HG02759 (cell line): ENCODE measurements around the gene ZNF213.

Experiments used
- ATAC-seq: cut with Tn5 transposase; IDR thresholded peaks from one replicate; pipeline ENCODE4 v1.9.1; 2021; ENCODE audit warnings: mild to moderate bottlenecking, moderate library complexity; ENCODE audit not compliant: unreplicated experiment

ZNF213 gene

DNA sequence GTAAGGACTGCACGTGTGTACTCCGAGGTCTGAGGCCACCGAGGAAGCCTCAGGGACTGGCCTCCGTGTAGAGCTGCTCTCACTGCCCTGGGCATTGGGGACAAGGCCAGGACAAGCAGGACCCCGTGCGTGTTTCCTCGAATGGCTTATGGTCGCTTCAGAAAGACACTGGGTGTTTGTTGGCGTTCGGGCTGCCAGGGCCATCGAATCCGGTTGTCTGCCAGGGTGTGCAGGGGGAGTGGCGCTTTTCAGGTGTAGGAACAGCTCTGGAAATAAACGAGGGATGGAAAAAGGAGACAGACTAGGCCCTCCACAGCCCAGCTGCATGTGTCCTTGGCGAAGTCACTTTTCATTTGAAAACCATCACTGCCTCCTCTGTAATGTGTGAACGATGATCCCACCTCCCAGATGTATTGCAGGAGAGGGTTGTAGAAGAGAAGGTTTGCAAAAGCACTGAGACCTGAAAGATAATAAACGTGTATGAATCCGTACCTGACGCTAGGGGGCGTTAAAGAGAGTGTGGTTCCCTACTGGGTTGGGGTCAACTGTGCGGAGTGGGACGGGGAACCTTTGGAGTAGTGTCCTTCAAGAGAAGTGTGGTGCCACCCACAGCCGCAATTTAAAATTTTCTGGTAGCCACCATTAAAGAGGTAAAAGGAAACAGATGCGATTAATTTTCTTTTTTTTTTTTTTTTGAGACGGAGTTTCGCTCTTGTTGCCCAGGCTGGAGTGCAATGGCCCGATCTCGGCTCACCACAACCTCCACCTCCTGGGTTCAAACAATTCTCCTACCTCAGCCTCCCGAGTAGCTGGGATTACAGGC lies 33.6 kb upstream of the ZNF213 start:
- ATAC-seq = no peak

GRCh38 chr16:3101841-3102470 lies 32.9 kb upstream of the ZNF213 start:
- ATAC-seq = no peak

DNA sequence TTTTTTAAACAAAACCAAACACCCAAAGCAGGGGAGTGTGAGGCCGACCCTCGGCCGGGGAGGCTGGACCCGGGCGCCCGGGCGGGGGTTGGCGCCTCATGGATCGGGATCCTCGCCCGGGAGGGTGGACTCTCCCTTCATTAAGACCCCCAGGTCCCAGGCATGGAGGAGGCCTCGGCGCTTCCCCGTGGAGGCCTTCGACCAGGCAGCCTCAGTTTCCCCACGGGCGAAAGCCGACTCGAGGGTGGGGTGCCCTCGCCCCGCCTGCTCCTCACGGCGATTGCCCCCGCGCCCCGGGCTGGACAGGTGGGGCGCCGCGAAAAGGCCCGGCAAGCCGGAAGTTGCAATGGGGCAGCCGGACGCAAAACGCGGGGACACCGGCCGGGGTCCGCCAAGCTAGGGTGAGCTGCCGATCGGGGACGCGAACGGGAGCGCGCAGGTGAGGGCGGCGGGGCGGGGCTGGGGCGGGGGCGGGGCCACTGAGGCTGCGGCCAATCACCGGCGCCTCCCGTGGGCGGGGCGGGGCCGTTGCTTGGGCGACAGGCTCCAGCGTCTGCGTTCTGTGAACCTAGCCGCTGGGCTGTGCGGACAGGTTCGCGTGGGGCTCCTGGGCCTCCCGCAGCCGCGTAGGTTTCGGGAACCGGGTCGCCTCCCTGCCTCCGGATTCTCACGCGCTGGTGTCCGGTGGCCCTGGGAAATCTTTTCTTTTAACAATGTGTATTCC lies 28.5 kb upstream of the ZNF213 start:
- peak; percentile 87 for ATAC-seq

DNA sequence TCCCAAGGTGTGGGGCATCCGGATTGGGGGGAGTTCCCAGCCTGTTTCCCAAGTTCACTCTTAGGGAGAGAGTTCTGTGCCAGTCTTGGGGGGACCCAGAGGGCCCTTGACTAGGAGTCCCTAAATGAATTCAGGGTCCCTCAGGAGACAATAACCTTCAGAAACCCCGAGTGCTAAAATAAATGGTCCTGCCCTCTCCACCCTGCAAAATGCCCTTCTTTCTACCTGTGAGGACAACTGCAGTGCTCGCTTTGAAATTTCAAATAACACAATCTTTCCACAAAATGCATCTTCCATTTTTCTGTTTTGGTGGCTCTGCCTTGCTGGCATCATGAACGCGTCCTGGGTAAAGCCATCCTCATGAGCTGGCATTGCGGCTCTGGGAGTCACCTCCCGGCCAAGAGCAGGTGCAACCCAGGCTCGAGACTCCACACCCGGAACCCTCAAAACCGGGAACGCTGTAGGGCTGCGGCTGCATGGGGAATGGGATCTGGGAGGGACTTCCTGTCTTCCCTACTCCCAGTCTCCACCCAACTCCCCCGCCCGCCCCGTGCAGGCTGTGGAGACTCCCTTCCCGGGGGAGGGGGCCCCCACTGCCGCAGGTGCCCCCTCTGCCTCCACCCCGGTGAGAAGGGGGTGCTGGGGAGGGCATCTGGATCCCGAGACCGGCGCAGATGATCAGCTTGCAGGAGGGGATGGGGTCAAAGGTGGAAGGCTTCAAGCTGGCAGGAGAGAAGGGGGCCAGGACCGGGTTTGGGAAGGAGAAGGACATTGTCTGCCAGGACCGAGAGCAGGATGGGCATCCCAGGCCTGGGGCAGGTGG lies 22.6 kb upstream of the ZNF213 start, which contains the start of gene ZNF205:
Gene ZNF205, plus strand, starts transcription at position 529 of the 823 bp plus-strand sequence. CDS start 845 bp downstream, outside the sequence.
- no peak for ATAC-seq

GRCh38 chr16:3112881-3113574 lies 21.8 kb upstream of the ZNF213 start:
- no peak for ATAC-seq

- no peak for ATAC-seq
Measured at GRCh38 chr16:3113765-3114479, 20.9 kb upstream of the ZNF213 start.

DNA sequence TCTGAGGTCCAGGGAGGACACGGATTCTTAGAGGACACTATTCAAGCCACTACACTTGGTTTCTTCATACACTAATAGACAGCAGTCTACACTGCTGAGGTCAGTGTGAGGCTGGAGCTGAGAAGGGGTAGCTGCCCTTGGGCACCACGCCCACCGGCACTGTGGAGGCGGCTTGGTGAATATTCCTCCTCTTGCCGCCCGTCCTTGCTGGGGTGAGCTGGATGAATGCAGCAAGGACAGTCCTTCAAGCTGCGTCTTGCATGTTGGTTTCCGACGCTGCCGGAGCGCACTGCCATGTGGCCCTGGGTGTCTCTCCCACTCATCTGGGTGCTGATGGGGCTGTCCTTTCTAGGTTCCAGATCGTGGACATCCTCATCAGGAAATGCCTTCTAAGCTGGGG lies 19.8 kb upstream of the ZNF213 start:
- no peak for ATAC-seq

- no peak for ATAC-seq
Measured at GRCh38 chr16:3115561-3115960, 19.3 kb upstream of the ZNF213 start.

- ATAC-seq = no peak
Measured at GRCh38 chr16:3118204-3118790, 16.5 kb upstream of the ZNF213 start.

DNA sequence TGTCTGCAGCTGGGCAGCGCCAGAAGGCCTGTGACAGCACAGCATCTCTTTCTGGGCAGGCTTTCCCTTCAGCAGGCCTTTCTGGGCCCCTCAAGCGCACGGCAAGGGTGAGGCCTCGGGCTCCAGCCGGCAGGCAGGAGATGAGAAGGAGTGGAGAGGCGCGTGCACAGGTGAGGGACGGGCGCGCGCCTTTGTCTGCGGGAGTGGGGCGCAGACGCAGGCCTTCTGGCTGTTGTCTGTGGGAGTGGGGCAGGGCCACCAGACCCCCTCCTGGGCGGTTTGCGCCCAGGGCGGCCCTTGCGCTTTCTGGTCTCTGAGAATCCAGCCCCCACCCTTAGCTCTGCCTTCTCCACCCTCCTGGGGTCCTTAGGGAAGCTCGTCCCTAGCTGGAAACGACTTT lies 16.0 kb upstream of the ZNF213 start:
- no peak for ATAC-seq

GRCh38 chr16:3119286-3119685 lies 15.5 kb upstream of the ZNF213 start:
- no peak for ATAC-seq

GRCh38 chr16:3119701-3120408 lies 15.0 kb upstream of the ZNF213 start:
- no peak for ATAC-seq

DNA sequence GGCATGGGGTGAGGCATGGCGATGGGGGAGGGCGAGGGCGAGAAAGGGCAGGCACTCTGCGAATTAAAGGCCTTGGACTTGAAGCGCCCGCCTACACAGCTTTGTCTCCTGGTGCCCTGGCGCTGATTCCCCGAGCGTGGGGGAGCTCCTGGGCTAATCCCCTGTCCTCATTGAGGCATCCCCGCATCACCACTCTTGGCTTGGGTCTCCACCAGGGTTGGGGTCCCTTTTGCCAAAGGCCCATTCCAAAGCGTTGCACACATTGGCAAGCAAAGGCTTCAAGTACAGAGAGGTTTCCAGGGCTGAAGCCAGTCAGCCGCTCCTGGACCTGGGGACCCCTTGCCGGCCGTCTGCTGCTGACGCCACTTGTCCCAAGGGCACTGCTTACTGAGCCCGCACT lies 14.4 kb upstream of the ZNF213 start:
- no peak for ATAC-seq

GRCh38 chr16:3121851-3122467 lies 12.9 kb upstream of the ZNF213 start:
- ATAC-seq = no peak

- ATAC-seq = no peak
Measured at GRCh38 chr16:3122926-3123570, 11.8 kb upstream of the ZNF213 start.

DNA sequence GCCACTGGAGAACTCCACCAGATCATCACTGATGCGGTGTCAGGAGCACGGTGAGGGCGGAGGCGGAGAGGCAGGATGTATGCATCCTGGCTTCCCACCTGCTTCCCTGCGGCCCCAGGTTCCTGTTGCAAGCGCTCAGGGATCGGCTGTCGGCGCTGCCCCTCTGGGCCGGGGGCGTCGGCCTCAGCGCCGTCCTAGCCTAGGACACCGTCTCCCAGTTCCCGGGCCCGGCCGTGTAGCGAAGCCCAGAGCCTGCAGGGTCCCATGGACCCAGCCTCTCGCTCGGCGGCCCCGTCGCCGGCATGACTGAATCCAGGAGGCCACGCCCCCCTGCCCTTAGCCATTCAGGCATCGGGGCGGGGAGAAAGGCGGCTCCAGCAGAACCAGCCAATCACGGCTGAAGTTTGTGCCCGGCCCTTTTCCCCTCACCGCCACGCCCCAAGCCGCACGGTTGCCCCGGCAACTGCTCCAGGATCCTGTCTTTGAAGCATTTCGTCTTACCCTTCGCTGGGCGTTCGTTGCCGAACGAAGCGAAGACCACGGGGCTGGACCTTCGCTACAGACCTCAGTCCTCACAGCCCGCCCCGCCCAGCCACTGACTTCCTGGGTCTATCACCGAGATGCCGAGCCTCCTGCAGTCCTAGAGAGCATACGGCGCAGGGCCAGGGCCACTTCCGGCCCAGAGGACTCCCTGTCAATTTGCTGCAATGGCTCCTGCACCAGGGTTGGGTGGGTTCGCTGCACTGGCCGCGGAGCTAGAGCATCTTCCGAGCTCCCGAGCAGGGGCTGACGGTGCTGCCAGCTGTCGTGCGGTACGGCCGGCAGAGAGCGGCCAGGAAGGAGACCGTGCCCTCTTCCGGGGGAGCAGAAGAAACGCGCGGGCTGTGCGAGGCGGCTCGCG lies 10.6 kb upstream of the ZNF213 start:
- ATAC-seq = peak; percentile 88

DNA sequence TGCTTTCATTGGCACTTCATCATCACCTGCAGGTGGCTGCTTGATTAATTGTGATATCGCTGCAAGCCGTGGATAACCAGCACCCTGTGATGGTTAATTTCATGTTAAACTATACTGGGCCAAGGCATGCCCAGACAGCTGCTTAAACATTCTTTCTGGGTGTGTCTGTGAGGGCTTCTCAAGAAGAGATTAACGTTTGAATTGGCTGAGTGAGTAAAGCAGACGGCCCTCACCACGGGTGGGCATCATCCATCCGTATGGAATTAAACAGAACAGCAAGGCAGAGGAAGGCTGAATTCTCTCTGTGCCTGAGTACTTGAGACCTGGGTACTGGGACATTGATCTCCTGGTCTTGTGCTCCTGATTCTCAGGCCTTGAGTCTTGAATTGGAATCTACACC lies 7.1 kb upstream of the ZNF213 start:
- ATAC-seq = no peak
